NB4 (cell line): ENCODE data around the gene C19orf73.
"Not testable (repeated sequence)": the region's sequence is repeated elsewhere in the genome, so short reads cannot be mapped to it uniquely, and the experiment has no call there.

Experiments
- POLR2A ChIP-seq: IDR thresholded peaks from 2 replicates; pipeline ENCODE4 v1.6.1; 2011; ENCODE audit warnings: mild to moderate bottlenecking; ENCODE audit not compliant: insufficient read length; ENCODE audit errors: extremely low read depth
- TF ChIP-seq, protein P1 (sequence below): IDR thresholded peaks from one replicate; pipeline ENCODE4 v1.5.1; 2012; ENCODE audit warnings: low read depth, low read length
- TF ChIP-seq, protein P2 (sequence below): IDR thresholded peaks from 2 replicates; pipeline ENCODE4 v1.6.1; 2011; ENCODE audit warnings: low read depth, low read length

DNA sequence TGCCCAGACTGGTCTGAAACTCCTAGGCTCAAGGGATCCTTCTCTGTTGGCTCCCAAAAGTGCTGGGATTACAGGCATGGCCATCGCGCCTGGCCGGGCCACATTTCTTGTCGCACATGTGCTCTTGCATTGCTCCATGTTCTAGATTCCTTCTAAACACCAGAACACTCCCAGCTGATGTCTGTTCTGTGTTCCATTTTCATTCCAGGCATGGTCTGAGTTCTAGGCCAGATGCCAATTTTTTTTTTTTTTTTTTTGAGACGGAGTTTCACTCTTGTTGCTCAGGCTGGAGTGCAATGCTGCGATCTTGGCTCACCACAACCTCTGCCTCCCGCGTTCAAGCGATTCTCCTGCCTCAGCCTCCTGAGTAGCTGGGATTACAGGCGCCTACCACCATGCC, 2.9 kb upstream of the C19orf73 start:
- TF ChIP-seq POLR2A = not testable (repeated sequence)
- TF ChIP-seq, protein P1, sequence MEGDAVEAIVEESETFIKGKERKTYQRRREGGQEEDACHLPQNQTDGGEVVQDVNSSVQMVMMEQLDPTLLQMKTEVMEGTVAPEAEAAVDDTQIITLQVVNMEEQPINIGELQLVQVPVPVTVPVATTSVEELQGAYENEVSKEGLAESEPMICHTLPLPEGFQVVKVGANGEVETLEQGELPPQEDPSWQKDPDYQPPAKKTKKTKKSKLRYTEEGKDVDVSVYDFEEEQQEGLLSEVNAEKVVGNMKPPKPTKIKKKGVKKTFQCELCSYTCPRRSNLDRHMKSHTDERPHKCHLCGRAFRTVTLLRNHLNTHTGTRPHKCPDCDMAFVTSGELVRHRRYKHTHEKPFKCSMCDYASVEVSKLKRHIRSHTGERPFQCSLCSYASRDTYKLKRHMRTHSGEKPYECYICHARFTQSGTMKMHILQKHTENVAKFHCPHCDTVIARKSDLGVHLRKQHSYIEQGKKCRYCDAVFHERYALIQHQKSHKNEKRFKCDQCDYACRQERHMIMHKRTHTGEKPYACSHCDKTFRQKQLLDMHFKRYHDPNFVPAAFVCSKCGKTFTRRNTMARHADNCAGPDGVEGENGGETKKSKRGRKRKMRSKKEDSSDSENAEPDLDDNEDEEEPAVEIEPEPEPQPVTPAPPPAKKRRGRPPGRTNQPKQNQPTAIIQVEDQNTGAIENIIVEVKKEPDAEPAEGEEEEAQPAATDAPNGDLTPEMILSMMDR = not testable (repeated sequence)
- TF ChIP-seq, protein P2, sequence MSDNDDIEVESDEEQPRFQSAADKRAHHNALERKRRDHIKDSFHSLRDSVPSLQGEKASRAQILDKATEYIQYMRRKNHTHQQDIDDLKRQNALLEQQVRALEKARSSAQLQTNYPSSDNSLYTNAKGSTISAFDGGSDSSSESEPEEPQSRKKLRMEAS = not testable (repeated sequence)
